Measurements from ENCODE around the gene MBD5.

MBD5 gene

DNA sequence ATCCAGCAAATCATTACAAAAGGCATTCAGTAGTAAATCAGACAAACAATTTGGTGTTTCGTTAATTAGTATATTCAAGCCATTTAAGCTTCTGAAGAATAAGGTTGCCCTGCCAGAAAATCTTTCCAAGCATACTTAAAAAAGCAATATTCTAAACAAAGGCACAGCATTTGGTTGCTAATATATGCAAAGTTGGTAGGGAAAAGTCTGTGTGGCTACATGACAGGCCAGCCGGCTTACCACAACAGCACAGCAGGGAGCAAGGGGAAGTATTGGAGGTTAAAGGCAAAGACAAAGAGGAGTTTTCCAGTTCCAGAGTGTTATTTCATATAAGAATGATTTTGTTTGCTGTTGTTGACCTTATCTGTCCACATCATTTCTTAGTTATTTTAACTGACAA, 282.3 kb downstream of the MBD5 start:
- no peak for DNase-seq (ENCODE audit: low read depth)

DNA sequence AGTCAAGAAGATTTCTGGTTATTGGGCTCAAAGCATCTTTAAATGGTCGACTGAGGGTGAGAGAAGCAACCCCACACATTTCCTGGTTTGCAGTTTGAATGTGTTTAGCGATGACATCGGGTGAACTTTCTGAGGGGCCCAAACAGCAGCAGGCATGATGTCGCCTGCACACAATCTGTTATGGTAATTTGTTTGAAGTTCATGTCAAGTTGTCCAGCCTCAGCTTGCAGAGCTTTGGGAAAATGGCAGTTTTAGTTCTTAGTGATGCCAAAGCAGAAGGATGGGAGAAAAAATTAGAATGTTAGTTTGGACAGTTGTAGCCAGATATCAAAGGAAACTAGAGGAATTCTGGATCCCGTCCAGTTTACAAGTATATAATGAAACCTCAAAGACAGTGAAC, 284.6 kb downstream of the MBD5 start:
- DNase-seq (ENCODE audit: low read depth) = no peak

DNA sequence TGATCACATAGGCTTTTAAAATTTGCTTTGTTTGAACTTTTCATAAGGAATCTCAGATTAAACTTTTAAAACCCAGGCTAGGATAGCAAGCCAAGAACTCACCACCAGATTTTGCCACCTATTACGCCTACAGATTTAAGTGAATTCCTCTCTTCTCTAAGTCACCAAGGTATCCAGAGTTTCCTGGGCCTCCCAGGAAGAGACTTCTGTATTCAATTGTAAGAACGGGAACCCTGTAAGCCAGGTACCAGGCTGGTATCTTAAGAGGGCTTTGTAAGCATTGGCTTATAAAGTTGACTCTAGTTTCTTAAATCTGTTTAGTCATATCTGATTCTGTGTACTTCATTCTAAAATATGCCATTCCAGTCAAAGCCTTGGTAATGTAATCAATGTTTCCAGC, 285.1 kb downstream of the MBD5 start:
- no peak for DNase-seq (ENCODE audit: low read depth)

DNA sequence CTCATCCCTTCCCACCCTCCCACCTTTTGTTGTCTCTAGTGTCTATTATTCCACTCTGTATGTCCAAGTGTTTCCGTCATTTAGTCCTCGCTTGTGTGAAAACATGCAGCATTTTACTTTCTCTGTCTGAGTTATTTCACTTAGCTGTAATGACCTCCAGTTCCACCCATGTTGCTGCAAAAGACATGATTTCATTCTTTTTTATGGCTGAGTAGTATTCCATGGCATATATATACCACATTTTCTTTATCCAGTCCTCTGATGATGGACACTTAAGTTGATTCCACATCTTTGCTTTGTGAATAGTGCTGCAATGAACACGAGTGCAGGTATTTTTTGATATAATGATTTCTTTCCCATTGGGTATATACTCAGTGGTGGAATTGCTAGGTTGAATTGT, 296.7 kb downstream of the MBD5 start:
- no peak for DNase-seq (ENCODE audit: low read depth)

DNA sequence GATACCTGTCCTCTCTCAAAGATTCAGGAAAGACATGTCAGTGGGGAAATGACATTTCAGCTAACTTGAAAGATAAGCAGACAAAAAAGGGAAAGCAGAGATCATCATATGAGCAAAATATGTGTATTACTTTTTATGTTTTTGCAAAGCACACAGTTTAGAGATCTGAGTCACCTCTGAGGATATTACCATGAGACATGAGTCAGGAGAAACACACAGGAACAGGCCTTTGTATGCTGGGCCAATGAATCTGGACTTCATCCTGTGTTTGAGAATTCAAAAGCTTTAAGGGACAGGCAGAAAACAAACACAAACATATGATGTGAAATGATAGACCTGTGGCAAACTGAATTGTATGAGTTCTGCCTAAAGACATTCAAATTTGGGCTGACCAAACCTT, 317.6 kb downstream of the MBD5 start:
- DNase-seq (ENCODE audit: low read depth) = peak; percentile 7

DNA sequence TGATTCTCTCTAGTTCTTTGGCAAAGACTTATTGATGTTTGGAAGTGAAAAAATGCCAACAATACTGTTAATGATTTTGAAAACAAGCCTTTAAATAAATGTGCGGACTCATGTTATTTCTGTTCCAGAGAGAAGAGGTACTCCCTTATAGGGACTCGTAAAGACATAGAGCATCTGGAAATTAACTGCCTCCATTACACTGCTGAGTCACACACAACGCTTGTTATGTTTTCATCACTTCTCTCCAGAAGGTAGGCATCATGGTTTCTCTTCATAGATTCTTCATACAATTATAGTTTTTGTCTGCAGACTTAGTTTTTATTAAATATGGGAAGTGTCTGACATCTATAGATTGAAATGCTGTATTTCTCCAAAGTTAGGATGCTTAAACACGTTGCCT, 321.2 kb downstream of the MBD5 start:
- no peak for DNase-seq (ENCODE audit: low read depth)

DNA sequence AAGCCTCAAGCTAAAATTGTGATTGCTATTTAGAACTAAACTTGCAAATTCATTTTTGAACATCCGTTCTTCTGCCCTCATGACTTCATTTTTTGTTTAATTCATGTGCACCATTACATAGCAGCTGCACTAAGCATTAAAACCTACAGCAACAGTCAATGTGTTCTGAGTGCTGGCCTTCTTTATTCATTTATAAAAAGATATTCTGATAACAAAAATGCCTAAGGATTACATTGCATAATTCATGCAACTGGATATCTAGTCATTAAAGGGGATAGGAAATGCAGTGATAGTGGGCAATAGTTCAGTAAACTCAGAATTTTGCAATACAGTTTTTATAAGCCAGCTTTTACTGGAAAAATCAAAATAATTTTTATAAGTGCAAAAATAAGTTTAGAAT, 329.3 kb downstream of the MBD5 start:
- no peak for DNase-seq (ENCODE audit: low read depth)

DNA sequence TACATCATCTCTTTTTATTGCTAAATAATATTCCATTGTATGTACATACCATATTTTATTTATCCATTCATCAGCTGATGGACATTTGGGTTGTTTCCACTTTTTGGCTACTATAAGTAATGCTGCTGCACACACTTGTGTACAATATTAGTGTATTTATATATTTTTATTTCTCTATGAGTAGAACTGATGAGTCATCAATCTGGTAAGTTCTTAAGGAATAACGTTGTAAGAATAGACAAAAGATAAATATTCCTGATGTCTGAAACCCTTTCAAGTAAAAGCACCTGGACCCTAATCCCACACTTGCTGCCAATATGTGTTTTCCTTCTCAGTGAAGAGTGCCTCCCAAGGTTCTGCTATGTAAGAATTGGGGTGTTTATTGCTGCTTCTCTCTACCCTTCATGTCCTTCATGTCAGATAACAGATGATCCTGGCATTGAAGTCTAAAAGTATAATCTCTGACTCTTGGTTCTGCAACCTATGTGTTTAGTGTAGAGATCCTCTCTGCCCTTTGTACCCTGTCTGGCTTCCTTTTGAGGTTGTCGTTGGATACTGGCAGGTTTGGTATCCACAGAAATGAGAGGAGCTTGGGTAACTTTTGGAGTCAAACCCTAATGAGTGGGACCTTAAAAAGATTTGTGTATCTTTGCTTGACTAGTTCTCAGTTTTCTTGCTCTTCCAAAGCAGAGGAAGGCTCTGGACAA, 330.7 kb downstream of the MBD5 start:
- no peak for DNase-seq (ENCODE audit: low read depth)

DNA sequence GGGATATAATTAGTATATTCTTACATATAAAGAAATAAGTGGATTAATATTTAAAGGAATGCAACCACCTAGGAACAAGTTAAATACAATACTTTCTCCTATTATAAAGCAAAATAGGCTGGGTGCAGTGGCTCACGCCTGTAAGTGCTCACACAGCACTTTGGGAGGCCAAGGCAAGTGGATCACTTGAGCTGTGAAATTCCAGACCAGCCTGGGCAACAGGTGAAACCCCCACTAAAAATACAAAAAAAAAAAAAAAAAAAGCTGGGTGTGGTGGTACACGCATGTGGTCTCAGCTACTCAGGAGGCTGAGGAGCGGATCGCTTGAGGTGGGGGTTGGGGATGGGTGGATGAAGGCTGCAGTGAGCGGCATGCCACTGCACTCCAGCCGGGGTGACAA, 337.5 kb downstream of the MBD5 start:
- DNase-seq (ENCODE audit: low read depth) = no peak

DNA sequence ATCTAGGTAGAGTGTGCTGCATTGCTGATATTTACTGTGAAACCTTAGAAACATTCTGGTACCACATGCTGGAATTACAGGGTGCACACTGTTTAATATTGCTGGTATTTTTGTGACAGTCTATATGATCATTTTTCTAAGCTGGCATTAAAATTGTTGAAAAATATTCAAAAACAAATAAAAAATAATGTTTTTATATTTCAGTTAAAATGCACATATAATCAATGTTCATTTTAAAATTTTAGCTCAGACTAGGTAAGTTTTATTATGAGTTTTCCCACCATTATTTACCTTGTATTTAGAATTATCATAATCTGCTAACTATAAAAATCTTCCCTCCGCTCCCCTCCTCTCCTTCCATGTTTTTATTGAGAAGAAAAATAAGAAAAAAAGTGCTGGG, 339.8 kb downstream of the MBD5 start:
- DNase-seq (ENCODE audit: low read depth) = no peak

DNA sequence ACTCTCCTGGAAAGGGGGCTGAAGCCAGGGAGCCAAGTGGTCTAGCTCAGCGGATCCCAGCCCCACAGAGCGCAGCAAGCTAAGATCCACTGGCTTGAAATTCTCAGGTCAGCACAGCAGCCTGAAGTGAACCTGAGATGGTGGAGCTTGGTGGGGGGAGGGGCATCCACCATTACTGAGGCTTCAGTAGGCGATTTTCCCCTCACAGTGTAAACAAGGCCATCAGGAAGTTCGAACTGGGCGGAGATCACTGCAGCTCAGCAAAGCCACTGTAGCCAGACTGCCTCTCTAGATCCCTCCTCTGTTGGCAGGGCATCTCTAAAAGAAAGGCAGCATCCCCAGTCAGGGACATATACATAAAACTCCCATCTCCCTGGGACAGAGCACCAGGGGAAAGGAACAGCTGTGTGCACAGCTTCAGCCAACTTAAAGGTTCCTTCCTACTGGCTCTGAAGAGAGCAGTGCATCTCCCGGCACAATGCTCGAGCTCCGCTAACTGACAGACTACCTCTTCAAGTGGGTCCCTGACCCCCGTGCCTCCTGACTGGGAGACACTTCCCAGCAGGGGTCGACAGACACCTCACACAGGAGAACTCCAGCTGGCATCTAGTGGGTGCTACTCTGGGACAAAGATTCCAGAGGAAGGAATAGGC, 341.4 kb downstream of the MBD5 start:
- no peak for DNase-seq (ENCODE audit: low read depth)

DNA sequence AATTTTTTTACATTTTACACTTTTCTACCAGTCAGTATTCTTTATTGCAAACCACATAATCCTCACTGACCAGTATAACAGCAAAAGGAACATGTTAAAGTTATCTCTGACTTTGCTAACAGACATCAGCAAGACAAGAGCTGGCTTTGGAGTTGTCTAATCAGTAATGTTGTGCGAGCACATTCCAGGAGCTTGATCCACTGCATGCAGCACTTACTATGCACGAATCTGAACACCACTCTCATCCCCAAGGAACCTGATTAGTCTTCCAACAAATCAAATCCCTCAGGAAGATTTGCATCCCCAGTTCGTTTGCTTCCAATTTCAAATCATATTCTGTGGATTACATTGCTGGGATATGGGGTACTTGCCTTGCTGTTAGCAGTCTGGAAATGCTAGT, 354.3 kb downstream of the MBD5 start:
- no peak for DNase-seq (ENCODE audit: low read depth)

DNA sequence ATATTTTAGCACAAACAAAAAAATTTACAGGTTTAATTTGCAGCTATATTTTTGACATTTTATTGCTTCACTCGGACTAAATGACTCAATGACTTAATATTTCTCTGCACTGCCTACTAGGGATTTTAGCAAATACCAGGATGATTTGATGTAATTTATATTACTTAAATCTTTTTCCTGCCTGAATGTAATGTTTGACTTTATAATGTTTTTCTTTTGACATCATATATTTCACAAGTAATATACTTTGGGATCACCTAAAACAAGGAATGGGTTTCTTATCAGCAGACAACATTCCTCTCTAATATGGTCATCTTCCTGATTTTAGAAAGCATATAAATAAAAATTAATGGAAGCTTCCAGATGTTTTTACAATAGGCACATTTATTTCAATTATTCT, 370.4 kb downstream of the MBD5 start:
- DNase-seq (ENCODE audit: low read depth) = peak; percentile 43

DNA sequence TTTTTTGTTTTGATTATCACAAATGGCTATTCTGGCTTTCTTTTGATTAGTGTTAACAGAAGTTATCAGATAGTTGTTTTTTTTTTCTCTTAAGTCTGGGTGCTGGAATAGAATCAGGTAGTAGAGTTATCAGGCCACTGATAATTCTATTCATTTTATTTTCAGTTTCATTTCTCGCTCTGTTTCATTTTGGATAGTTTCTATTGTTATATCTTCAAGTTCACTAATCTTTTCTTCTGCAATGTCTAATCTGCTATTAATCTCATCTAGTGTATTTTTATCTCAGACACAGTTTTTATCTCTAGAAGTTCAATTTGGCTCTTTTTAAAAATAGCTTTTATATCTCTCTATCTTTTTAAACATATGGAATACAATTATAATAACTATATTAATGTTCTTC, 381.9 kb downstream of the MBD5 start:
- DNase-seq (ENCODE audit: low read depth) = no peak

DNA sequence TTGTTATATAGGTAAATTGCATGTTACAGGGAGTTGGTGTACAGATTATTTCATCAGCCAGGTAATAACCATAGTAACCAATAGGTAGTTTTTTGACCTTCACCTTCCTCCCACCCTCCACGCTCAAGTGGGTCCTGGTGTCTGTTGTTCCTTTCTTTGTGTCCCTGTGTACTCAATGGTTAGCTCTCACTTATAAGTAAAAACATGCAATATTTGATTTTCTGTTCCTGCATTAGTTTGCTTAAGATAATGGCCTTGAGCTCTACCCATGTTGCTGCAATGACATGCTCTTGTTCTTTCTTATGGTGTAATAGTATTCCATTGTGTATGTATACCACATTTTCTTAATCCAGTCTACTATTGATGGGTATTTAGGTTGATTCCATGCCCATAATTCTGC, 390.0 kb downstream of the MBD5 start:
- DNase-seq (ENCODE audit: low read depth) = no peak

DNA sequence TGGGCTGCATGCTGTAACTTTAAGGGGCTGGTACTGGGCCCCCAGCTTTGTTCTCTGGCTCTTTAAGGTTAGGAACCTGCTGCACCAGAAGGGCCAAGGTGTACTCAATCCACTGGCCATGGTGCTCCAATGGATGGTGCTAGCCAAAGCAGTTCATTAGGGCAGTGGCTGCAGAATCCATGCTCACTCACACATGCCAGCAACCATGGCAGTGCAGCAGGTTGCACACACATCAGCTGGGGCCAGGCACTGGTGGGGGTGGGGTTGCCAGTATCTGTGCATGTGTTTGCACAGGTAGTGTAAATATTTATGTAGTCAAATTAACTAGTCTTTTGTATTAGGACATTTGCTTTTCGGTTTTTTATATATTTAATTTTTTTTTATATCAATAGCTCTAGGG, 395.4 kb downstream of the MBD5 start:
- no peak for DNase-seq (ENCODE audit: low read depth)

DNA sequence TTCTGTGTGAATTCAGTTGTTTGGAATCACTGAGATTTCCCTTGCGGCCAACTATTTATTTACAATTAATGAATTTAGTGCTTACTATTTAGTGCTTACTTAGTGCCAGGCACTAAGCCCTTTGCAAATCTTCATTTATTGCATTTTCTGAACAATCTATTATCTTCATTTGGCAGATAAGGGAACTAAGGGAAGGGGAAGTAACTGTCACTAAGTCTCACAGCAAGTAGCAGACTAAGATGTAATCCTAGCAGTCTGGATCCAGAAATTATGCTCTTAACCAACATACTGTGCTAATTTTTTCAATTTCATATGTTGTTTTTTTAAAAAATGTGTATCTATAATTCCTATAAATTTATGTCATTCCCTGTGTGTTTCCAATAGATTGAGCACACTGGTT, 409.2 kb downstream of the MBD5 start:
- no peak for DNase-seq (ENCODE audit: low read depth)

DNA sequence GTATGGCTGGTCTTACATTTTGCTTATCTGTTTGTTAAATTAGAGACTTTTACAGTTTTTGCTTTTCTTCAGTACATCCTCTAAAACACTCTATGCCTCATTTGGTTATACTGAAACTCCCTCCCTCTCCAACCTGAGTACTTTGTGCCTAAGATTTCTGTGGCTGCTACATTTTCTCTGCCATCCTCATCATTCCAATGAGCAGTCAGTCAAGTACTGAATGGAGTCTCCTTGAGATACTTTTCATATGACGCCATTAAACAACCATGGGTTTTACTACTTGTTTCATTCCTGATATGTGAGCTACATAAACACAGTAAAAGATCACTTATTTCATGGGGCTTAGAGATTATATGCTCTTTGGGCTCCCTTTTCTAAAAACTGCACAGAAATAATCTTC, 427.0 kb downstream of the MBD5 start:
- DNase-seq (ENCODE audit: low read depth) = no peak

DNA sequence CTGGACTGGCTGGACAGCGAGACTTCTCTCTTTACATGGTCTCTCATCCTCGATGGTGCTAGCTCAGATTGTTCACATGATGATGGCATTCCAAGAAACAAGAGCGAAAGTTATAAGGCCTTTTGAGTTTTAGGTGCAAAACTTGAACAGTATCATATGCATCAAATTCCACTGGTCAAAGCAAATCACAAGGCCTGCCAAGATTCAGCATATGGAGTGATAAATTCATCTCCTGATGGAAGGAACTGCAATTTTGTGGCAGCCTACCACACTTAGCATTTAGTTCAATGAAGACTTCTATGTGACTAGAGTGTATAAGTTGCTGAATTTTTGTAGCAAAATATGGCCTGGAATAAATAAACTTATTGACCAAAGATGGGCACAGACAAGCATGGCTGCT, 429.6 kb downstream of the MBD5 start:
- DNase-seq (ENCODE audit: low read depth) = no peak

DNA sequence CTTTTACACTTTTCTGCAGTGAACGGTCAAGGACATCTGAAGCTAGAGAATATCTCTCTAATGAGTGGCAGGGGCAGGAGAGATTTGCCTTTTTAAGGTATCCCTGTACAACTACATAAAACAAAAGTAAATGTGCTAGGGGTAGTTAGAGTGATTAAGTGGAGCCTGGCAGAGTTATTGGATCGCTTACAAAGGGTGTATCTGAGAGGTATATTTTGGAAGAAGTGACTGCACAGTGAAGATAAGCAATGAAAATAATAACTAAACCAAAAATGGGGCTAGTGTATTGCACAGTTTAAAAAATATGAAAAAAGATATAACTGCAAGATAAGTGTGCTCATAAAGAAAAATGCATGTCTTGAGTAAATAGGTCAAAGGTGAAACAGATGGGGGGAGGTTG, 430.2 kb downstream of the MBD5 start:
- no peak for DNase-seq (ENCODE audit: low read depth)

DNA sequence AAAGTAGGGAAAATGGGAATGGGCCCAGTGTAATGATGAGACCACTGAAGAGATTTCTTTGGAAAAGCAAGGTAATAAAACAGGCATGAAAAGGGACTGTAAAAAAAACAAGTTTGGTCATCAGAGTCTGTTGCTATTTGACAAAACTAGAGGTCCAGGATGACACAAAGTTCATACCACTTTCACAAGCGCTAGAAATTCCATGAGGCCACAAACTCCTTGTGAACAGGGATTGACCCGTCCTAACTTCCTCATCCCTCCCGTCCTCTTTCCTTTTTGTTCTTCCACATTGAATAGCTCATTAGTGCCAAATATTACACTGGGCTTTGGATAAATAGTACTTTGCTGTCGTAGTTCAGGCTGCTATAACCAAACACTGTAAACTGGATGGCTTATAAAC, 434.9 kb downstream of the MBD5 start:
- no peak for DNase-seq (ENCODE audit: low read depth)

DNA sequence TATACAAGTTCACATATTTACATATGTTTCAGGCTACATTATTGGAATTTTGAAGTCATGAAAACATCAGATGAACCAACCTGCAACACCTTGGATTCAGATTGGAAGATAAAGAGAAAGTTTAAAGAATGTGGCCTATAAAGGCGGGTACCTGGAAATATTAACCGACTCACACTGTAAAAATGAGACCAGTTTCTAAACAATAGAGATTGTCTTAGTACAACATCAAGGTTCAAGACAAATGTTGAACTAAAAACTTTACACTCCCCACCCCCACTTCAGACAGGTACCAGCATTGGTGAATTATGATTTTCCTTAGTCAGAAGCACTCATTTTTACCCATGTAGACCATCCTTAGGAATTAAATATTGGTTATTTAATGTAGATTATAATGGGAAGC, 437.3 kb downstream of the MBD5 start:
- no peak for DNase-seq (ENCODE audit: low read depth)

DNA sequence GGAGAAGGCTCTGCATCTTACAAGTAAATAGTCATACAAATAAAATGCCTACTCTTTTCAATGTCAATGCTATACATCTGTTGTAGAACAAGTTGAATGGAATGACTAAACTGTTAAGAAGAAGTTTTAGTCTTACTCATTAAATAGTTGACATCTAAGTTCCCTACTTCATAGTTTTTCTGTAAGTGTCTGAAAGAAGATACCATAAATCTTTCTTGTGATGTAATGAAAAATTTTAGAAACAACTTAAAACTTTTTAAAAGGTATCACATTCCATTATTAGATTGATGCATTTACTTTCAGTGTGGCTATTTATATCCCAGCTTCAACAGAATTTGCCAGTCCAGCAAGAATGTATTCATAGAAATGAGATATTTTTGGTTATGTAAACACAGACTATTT, 438.5 kb downstream of the MBD5 start:
- DNase-seq (ENCODE audit: low read depth) = no peak

DNA sequence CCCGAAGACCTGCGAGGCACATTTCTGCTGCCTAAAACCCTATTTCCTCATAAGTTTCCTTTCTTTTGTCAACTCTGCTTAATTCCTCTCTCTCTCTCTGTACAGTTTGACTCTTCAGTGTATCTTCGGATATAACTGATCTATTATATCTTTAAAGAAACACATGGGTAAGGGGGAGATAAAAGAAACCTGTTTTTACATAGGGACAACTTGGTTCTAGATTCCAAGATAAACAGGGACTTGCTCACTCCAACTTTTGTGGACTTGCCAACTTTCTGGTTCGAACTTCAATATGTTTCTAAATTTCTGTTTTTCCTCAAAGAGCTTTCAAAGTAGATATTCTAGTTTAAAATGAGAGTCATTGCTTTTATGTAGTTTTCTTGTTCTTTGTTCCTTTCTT, 441.0 kb downstream of the MBD5 start:
- no peak for DNase-seq (ENCODE audit: low read depth)

Measured in HS-27A (cell line).